Activated CD8-positive, alpha-beta memory T cell treated with anti-CD3 and anti-CD28 coated beads, Interleukin-2, amount 50 U/mL, for 4 hours (primary cell): Measurements from ENCODE around the gene ASIC2.

Experiments
- DNase-seq: peaks from one replicate; pipeline ENCODE4 v3.0.0-alpha.2; 2020

The ASIC2 gene

GRCh38 chr17:33292981-33293867 lies at the start of gene ASIC2:
TSS of gene ASIC2 (minus strand) at chr17:33293295.
- DNase-seq, result no peak

GRCh38 chr17:33342025-33342424 lies 48.9 kb upstream of the ASIC2 start:
- DNase-seq, result no peak

DNA sequence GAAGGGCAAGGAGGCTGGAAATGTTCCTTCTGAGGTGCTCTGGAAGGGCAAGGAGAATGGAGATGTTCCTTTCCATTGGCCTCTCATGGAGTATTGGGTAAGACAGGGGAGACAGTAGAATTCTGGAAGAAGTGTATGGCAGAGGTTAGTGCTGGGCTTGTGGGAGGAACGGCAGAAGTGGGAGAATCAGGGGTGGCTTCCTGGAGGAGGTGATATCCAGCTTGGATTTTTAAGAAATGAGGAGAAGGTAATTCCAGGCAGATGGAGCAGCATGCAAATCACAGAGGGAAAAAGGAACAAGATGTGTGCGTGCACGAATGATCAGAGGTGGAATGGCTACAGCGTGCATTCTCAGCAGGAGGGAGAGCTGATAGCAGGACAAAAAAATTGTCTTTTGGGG lies 45.1 kb upstream of the ASIC2 start:
- DNase-seq, result no peak

DNA sequence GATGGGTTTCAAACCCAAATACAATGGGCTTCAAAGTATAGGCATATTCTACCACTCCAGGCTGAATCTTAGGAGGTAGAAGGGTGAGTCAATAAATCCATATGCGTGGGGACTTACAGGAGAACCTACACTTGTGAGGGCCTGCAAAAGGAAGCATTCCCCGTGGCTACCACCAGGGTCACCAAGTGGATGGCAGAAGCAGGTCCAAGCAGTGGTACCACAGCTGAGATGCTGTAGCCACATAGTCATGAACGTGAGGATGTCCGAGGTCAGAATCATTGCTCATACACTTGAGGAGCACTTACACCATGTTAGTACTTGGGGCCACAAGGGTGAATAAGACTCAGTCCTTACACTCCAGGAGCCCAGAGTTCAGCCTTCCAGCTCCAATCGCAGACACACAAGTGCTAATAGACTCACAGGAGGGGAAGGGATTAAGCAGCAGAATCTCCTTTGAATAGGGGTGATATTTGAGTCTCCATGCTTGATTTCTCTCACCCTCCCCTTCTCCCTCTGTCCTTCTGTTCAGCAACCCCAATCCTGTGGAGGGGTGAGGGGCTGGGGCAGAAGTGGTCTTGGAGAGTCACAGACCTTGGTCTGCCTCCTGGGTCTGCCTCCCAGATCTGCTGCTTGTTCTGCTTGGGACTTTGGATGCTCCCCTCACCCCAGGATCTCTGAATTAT lies 42.5 kb upstream of the ASIC2 start:
- DNase-seq, result no peak

DNA sequence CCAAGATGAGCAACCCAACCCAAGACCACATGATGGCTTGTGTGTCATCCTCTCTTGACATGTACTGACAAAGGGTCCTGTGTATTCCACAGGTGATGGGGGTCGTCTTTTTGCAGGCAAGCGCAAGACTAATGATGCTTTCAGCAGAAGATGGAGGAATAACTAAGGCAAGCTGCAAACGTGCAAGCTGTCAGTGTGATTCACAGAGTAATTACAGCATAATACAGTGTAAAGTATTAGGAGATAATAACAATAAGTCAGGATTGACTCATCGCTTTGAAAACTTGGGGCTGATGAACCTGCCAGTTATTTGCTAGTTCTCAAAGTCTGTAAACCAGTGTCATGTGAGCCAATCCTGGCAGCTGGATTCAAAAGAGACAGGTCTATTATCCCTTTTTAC lies 41.6 kb upstream of the ASIC2 start:
- DNase-seq, result no peak

- no peak for DNase-seq
Observed at GRCh38 chr17:33330877-33331276, 37.8 kb upstream of the ASIC2 start.

DNA sequence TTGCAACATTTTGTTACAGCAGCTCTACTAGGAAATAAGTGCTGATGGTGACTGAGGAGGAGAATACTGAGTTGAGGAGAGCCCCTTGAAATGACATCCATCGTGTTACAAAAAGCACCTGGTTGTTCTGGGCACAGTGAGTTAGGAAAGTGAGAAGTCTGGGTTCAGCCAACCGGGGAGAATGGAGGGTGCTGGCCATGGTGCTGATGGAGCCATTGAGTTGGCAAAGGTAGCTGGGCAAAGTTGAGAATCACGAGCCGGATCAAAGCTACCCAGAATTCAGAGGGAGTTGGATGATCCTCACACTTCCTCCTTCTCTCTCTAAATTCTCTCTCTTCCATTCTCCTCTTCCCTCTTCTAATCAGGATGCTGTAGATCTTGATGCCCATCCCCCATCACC lies 35.0 kb upstream of the ASIC2 start:
- DNase-seq, result no peak

DNA sequence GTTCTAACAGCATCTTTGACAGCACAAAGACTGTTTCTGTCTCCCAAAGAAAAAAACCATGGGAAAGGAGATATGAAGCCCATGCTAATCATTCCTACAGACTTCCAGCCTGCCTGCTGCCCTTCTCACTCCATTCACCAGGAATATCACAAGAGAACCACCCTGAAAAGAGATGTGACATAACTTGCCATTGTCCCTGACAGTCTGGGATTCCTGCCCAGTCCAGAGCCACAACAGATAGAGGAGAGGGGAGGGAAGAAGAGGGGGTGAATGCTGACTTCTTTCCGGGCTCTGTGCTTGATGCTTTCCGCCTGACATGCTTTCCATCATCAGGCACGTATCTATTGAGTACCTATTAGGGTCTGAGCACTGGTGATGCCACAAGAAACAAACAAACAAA lies 31.6 kb upstream of the ASIC2 start:
- no peak for DNase-seq

DNA sequence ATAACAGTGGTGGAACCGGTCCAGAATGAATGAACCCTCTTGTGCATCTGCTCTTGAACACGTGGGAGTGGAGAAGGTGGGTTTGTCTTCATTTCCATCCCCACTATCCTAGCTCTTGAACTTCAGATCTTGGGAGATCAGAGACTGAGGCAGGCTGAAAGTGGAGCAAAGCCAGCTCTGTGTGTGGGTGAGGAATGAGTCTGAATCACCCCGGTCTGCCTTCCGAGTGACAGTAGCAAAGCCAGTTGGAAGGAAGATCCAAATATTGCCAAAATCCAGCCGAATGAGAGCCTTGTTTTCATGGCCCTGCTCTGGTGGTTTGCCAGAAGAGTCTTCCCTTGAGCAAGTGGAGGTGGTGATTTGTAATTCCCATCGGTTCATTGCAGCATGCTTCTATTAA lies 29.0 kb upstream of the ASIC2 start:
- no peak for DNase-seq

GRCh38 chr17:33318241-33318640 lies 25.1 kb upstream of the ASIC2 start:
- no peak for DNase-seq

- DNase-seq, result no peak
Observed at GRCh38 chr17:33316746-33317145, 23.7 kb upstream of the ASIC2 start.

GRCh38 chr17:33310296-33310695 lies 17.2 kb upstream of the ASIC2 start:
- DNase-seq, result no peak

GRCh38 chr17:33303254-33303653 lies 10.2 kb upstream of the ASIC2 start:
- no peak for DNase-seq

- no peak for DNase-seq
Observed at GRCh38 chr17:33302394-33302793, 9.3 kb upstream of the ASIC2 start.

DNA sequence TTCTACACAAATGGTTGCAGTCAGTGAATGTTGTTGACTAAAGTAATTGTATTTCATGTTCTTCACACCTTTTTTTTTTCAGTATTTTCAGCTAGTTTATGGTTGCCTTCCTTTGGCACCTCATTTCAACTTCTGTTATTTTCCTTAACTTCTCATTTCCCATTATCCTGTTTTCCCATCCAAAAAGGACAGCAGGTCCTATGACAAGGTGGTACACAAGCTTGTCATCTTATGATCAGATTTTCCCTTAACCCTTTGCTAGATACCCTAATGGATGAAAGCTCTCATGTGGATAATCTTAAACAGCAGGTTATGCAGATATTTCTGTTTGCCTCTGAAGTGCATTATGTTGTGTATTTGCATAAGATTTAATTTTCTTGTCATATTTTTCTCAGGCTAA lies 7.1 kb upstream of the ASIC2 start:
- DNase-seq, result no peak

DNA sequence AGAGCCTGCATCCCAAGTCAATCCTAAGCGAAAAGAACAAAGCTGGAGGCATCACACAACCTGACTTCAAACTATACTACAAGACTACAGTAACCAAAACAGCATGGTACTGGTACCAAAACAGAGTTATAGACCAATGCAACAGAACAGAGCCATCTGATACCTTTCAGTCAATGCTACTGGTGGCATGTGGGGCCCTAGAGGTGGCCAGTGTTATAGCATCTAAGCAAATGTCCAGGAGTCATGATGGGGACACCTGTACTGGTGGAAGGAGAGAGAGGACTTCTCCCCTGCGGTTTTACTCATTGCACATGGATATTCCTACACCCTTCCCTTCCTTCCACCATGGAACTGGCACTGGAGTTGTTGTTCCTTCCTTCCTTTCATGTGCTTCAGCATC lies 6.0 kb upstream of the ASIC2 start:
- DNase-seq, result no peak

- no peak for DNase-seq
Observed at GRCh38 chr17:33297643-33298042, 4.5 kb upstream of the ASIC2 start.

DNA sequence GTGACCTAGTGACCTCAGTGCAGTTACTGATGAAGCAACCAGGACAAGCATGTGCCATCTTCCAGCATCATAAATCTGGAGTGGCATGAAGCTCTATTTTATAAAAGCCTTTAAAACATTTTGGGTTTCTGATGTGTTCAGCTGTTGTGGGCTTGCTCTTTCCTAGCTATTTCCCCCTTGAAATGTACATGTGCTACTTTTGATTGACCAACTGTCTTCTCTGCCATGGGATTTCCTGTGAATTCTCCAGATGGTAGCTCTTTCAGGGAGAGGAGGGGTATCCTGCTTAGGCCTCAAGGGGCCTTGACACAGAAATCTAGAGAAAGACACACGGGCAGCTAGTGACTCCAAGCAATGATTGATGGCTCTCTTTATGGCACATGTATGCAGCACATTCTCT lies 1.9 kb upstream of the ASIC2 start:
- DNase-seq, result no peak

DNA sequence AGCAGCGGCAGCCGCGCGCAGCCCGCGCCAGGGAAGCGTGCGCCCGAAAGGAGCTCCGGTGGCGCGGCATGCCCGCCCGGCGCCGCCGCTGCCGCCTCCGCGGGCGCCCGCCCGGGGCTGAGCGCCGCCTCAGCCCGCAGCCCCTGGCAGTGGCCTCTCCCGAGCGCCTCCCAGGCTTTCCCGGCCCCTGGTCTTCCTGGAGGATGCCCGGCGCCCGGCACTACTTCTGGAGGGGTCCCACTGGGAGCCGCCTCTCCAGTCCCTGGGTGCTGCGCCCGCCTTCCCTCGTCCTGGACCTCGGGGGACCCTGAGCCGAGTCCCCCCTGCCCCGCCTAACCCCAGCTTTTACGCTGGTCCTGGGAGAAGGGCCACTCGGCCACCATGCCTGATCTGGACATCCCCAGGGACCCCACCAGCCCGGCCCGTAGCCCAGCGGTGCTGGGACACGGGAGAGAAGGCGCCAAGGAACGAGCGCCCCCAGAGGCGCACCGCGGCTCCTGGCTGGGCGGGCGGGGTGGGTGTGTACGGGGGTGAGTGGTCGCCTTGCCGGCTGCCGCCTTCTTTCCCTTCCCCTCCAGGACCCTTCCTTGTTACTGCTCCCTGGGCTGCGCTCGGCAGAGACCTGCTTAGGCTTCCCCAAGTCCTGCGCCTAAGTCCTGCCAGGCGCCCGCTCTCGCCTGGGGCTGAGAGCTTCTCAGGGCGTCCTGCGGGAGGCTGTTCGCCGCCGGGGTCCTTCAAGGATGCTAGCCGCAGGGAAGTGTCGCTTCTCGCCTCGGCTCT lies 704 bp downstream of the ASIC2 start:
- no peak for DNase-seq

- DNase-seq, result no peak
Observed at GRCh38 chr17:33291248-33292200, 1.6 kb downstream of the ASIC2 start.

DNA sequence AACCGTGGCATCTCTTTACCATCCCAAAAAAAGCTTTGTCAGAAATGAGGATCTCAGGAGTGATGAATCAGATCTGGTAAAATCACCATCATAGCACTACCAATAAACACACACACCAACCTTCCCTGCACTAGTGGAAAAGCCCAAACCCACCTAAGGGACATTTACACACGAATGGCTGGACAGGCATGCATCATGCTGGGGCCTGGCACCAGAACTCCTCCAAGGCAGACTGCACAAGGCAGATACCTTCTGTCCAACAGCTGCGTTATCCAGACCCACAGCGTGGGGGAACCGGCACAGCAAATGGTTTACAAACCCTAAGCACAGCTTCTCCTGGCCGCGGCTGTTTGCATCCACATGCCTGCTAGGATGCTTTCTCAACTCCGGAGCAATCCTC lies 2.8 kb downstream of the ASIC2 start:
- no peak for DNase-seq

DNA sequence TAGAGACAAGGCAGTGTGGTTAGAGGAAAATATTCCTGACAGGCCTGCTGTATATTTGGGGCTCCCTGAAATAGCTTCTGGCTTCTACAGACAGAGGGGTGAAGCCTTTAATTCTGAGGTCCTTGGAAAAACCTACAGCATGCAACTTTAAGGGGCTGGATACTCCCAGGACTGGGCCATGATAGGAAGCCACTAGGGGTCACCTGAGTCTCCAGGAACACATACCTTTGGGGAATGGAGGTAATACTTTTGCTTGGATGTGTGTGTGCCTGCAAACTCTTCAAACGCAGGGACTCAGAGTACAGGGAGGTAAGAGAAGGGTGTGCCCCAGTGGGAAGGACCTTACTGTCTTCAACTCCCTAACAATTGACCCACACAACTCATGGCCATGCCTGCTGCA lies 4.1 kb downstream of the ASIC2 start:
- no peak for DNase-seq
